ENCODE data around the gene TOM1L2. TPM values are rescaled to one million over a fixed set of nuclear protein-coding genes. Genes with fewer than 3 reads are reported as not detected.
A peak's percentile ranks its signal among the peaks of the same experiment; 100 is the strongest.

The TOM1L2 gene
- total RNA-seq, 3 donors from 2014 or later: 67.8 to 101 (median 87.7) TPM

GRCh38 chr17:17826942-17827785 lies 145.0 kb downstream of the TOM1L2 start:
- intact Hi-C loops (cut with DNase I, micrococcal nuclease): no loop called here
- DNase-seq (no peak), ATAC-seq (no peak)
- Histone ChIP-seq H3K9me3 (no peaks in the 10 kb centered on the region), H3K36me3 (ENCODE audit: low read depth) (no peaks in the 10 kb centered on the region), H3K4me3 (no peak overlapping the region), H3K4me1 (ENCODE audit: low read depth) (peaks cover 69% of the 10 kb centered on the region)
- TF ChIP-seq CTCF (IDR thresholded peaks at IDR 0.05): no peak

GRCh38 chr17:17826342-17826713 lies 145.9 kb downstream of the TOM1L2 start:
- peaks cover 69% of the 10 kb centered on the region for H3K4me1 ChIP-seq (ENCODE audit: low read depth)
- DNase-seq (no peak), ATAC-seq (no peak)
- intact Hi-C loops (cut with DNase I, micrococcal nuclease): no loop called here
- no peak for TF ChIP-seq CTCF (IDR thresholded peaks at IDR 0.05)
- H3K36me3 ChIP-seq (ENCODE audit: low read depth): no peaks in the 10 kb centered on the region
- no peak overlapping the region for H3K4me3 ChIP-seq
- H3K9me3 ChIP-seq: no peaks in the 10 kb centered on the region

- no peaks in the 10 kb centered on the region for H3K36me3 ChIP-seq (ENCODE audit: low read depth)
- no peak overlapping the region for H3K4me3 ChIP-seq
- ATAC-seq (no peak), DNase-seq (no peak)
- intact Hi-C loops (cut with DNase I, micrococcal nuclease): no loop called here
- TF ChIP-seq CTCF (IDR thresholded peaks at IDR 0.05): no peak
- peaks cover 69% of the 10 kb centered on the region for H3K4me1 ChIP-seq (ENCODE audit: low read depth)
- H3K9me3 ChIP-seq: no peaks in the 10 kb centered on the region
Measured at GRCh38 chr17:17824783-17825614, 147.2 kb downstream of the TOM1L2 start.

- TF ChIP-seq CTCF (IDR thresholded peaks at IDR 0.05): no peak
- Histone ChIP-seq H3K4me1 (ENCODE audit: low read depth) (peaks cover 77% of the 10 kb centered on the region), H3K36me3 (ENCODE audit: low read depth) (no peaks in the 10 kb centered on the region), H3K9me3 (no peaks in the 10 kb centered on the region), H3K4me3 (no peak overlapping the region)
- ATAC-seq: peak; percentile 24
- DNase-seq: peak in 2 of 3 donors; percentile 65 to 73
- intact Hi-C loops (cut with DNase I, micrococcal nuclease): no loop called here
Measured at GRCh38 chr17:17824119-17824782, 147.9 kb downstream of the TOM1L2 start.

- no peak for TF ChIP-seq CTCF (IDR thresholded peaks at IDR 0.05)
- peaks cover 82% of the 10 kb centered on the region for H3K4me1 ChIP-seq (ENCODE audit: low read depth)
- DNase-seq: peak; percentile 87 to 93 (median 92)
- intact Hi-C loops (cut with DNase I, micrococcal nuclease): no loop called here
- peak; percentile 80 for ATAC-seq
- H3K4me3 ChIP-seq: peak overlapping the region; percentile 14
- no peaks in the 10 kb centered on the region for H3K36me3 ChIP-seq (ENCODE audit: low read depth)
- H3K9me3 ChIP-seq: no peaks in the 10 kb centered on the region
Measured at GRCh38 chr17:17823433-17824118, 148.6 kb downstream of the TOM1L2 start.

Measured in mucosa of descending colon (tissue), 3 donors.